ENCODE data around the gene TC2N. TPM values are rescaled to one million over a fixed set of nuclear protein-coding genes. Genes with fewer than 3 reads are reported as not detected.

TC2N gene
- total and polyA plus RNA-seq, 2 donors (not counting 3 experiments of a cell fraction or from before 2014, with no cell fraction given), result 0.40 TPM; not detected in 1

- no peak overlapping the region for H3K4me3 ChIP-seq (replicated peaks in 1 of 3; ENCODE audit: insufficient read depth in 1 of 3, low read depth in 1 of 3, low read length in 3 of 3)
- POLR2A ChIA-PET, result no interaction called here
- no peaks in the 10 kb centered on the region for H4K20me1 ChIP-seq (replicated peaks; ENCODE audit: control insufficient read depth, extremely low read depth, insufficient read depth, low read length)
- BruUV-seq (replicated peaks), result no TSS peak
- H3K36me3 ChIP-seq (ENCODE audit: control insufficient read depth in 2 of 2, extremely low read depth in 1 of 2, insufficient read depth in 2 of 2, low read length in 2 of 2), result no peaks in the 10 kb centered on the region
- no peaks in the 10 kb centered on the region for H3K79me2 ChIP-seq (ENCODE audit: control insufficient read depth, insufficient read depth, low read length)
- CTCF ChIA-PET, result no interaction called here
- dilution Hi-C loops (cut with MboI; ENCODE audit: extremely low pct_ligation_motif_present, low sequenced_read_pairs) (no loop called here), intact Hi-C loops (cut with micrococcal nuclease) (no loop called here)
- no peak for DNase-seq (ENCODE audit: low read depth, low spot score)
- no peak overlapping the region for H3K4me2 ChIP-seq (ENCODE audit: insufficient read depth, low read length)
- FAIRE-seq, result no peak
- no peaks in the 10 kb centered on the region for H3K4me1 ChIP-seq (ENCODE audit: control insufficient read depth, extremely low read depth, insufficient read depth, low read length)
- no peaks in the 10 kb centered on the region for H3K27me3 ChIP-seq (ENCODE audit: control insufficient read depth in 2 of 2, insufficient read depth in 2 of 2, low read length in 2 of 2)
- no peaks in the 10 kb centered on the region for H3K9me3 ChIP-seq (replicated peaks; ENCODE audit: control insufficient read depth, insufficient read depth, low read length)
- no peak for TF ChIP-seq EZH2 (IDR thresholded peaks at IDR 0.05; ENCODE audit: borderline replicate concordance, low read depth, low read length, severe bottlenecking)
- no peak for TF ChIP-seq CTCF (IDR thresholded peaks at IDR 0.05; ENCODE audit: extremely low read depth in 1 of 2, insufficient read depth in 1 of 2, low read depth in 1 of 2, low read length in 2 of 2)
- TF ChIP-seq POLR2A (IDR thresholded peaks at IDR 0.05; ENCODE audit: low read depth, low read length), result no peak
- no peak for TF ChIP-seq MAX (IDR thresholded peaks at IDR 0.05; ENCODE audit: insufficient read depth, insufficient read length)
- TF ChIP-seq FOS (IDR thresholded peaks at IDR 0.05; ENCODE audit: borderline replicate concordance, insufficient read depth, low read length), result no peak
- no peak for TF ChIP-seq POLR2AphosphoS5 (IDR thresholded peaks at IDR 0.05; ENCODE audit: insufficient read depth, low read depth, low read length)
- TF ChIP-seq GATA2 (IDR thresholded peaks at IDR 0.05; ENCODE audit: insufficient read depth, insufficient read length, low read depth, low read length), result no peak
- TF ChIP-seq JUN (IDR thresholded peaks at IDR 0.05; ENCODE audit: borderline replicate concordance, insufficient read depth, insufficient read length, low read depth), result no peak
- no peak for TF ChIP-seq MYC (IDR thresholded peaks at IDR 0.05; ENCODE audit: low read depth, low read length)
- no peaks in the 10 kb centered on the region for H3K9me1 ChIP-seq (replicated peaks; ENCODE audit: control insufficient read depth, extremely low read depth, insufficient read depth, low read length)
- no peak overlapping the region for H3K9ac ChIP-seq (replicated peaks; ENCODE audit: extremely low read depth, insufficient read depth, low read length)
- no peak overlapping the region for H2AFZ ChIP-seq (ENCODE audit: low read depth, low read length)
- H3K27ac ChIP-seq (ENCODE audit: insufficient read depth, low read depth, low read length), result no peak overlapping the region
Observed at GRCh38 chr14:91885113-91885712, 17.9 kb upstream of the TC2N start.

Measured in endothelial cell of umbilical vein (primary cell).